ENCODE data around the gene HOXB5. TPM values are rescaled to one million over a fixed set of nuclear protein-coding genes. Genes with fewer than 3 reads are reported as not detected.
A peak's percentile ranks its signal among the peaks of the same experiment; 100 is the strongest.

Gene HOXB5
- polyA plus RNA-seq, 2 donors: 0.09 to 0.10 TPM

DNA sequence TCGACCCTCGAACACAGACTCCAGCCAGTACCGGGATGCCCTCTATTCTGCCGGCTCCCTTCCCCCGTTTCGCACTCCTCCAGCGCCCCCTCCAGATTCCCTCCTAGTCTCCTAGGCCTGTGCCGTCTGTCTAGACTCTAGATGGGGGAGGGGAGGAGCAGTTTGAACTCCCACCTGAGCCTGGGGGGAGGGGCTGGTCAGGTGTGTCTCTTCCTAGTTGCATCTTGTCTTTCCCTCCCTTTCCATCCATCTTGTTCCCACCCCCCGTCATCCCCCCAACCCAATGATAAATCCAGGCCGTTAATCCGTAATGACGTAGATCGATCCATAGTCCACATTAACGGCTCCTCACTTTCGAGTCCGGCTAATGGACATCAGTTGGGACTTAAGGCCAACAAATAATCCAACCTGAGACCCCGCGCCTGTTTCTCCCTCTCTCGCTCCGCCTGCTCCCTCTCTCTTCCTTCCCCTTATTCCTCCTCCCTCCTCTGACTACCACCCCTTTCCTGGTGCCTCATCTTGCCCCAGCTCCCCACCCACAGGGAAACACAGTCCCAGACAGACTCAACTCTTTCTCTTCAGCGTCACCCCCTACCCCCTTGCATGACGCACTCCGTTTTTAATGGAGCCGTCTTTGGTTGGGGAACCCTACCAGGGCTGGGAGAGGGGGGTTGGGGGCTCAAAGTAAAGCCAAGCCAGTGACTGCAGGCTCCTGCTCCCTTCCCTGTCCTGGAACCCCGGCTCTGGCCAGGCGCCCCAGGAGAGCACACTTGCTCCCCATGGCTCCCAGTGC is 3.4 kb upstream of the HOXB5 start:
- H3K4me3 ChIP-seq (ENCODE audit: low read depth in 1 of 2, low read length in 2 of 2): peak overlapping the region; percentile 36 to 42
- H3K27ac ChIP-seq (ENCODE audit: low read depth in 2 of 2, low read length in 1 of 2): no peak overlapping the region
- H3K9me3 ChIP-seq (ENCODE audit: control insufficient read depth in 2 of 2, insufficient read depth in 1 of 2, low read depth in 1 of 2, low read length in 1 of 2): no peaks in the 10 kb centered on the region
- no peaks in the 10 kb centered on the region for H3K36me3 ChIP-seq (ENCODE audit: control insufficient read depth in 2 of 2, insufficient read depth in 2 of 2, low read length in 1 of 2)
- peaks cover 0 to 24% of the 10 kb centered on the region in 2 donors for H3K27me3 ChIP-seq (ENCODE audit: control insufficient read depth in 1 of 2, insufficient read depth in 2 of 2, low read length in 2 of 2)
- H3K4me1 ChIP-seq (ENCODE audit: control insufficient read depth in 2 of 2, insufficient read depth in 2 of 2, low read length in 1 of 2): peaks cover 0 to 14% of the 10 kb centered on the region in 2 donors
- WGBS, 2 donors: 16 to 24% methylated on average over 25 to 26 of the region's 26 CpGs

- peaks cover 0 to 20% of the 10 kb centered on the region in 2 donors for H3K27me3 ChIP-seq (ENCODE audit: control insufficient read depth in 1 of 2, insufficient read depth in 2 of 2, low read length in 2 of 2)
- no peak overlapping the region for H3K27ac ChIP-seq (ENCODE audit: low read depth in 2 of 2, low read length in 1 of 2)
- H3K9me3 ChIP-seq (ENCODE audit: control insufficient read depth in 2 of 2, insufficient read depth in 1 of 2, low read depth in 1 of 2, low read length in 1 of 2): no peaks in the 10 kb centered on the region
- no peaks in the 10 kb centered on the region for H3K36me3 ChIP-seq (ENCODE audit: control insufficient read depth in 2 of 2, insufficient read depth in 2 of 2, low read length in 1 of 2)
- 20 to 30% methylated on average over 53 to 54 of the region's 54 CpGs for WGBS, 2 donors
- H3K4me1 ChIP-seq (ENCODE audit: control insufficient read depth in 2 of 2, insufficient read depth in 2 of 2, low read length in 1 of 2): peaks cover 0 to 14% of the 10 kb centered on the region in 2 donors
- H3K4me3 ChIP-seq (ENCODE audit: low read depth in 1 of 2, low read length in 2 of 2): no peak overlapping the region
Measured at GRCh38 chr17:48596000-48596734, 2.6 kb upstream of the HOXB5 start.

- H3K36me3 ChIP-seq (ENCODE audit: control insufficient read depth in 2 of 2, insufficient read depth in 2 of 2, low read length in 1 of 2): no peaks in the 10 kb centered on the region
- H3K4me3 ChIP-seq (ENCODE audit: low read depth in 1 of 2, low read length in 2 of 2): no peak overlapping the region
- H3K27ac ChIP-seq (ENCODE audit: low read depth in 2 of 2, low read length in 1 of 2): no peak overlapping the region
- WGBS, 2 donors: 51 to 77% methylated on average over 25 of the region's 25 CpGs
- no peaks in the 10 kb centered on the region for H3K9me3 ChIP-seq (ENCODE audit: control insufficient read depth in 2 of 2, insufficient read depth in 1 of 2, low read depth in 1 of 2, low read length in 1 of 2)
- H3K27me3 ChIP-seq (ENCODE audit: control insufficient read depth in 1 of 2, insufficient read depth in 2 of 2, low read length in 2 of 2): peaks cover 0 to 20% of the 10 kb centered on the region in 2 donors
- H3K4me1 ChIP-seq (ENCODE audit: control insufficient read depth in 2 of 2, insufficient read depth in 2 of 2, low read length in 1 of 2): peaks cover 0 to 14% of the 10 kb centered on the region in 2 donors
Measured at GRCh38 chr17:48595278-48595999, 1.9 kb upstream of the HOXB5 start.

DNA sequence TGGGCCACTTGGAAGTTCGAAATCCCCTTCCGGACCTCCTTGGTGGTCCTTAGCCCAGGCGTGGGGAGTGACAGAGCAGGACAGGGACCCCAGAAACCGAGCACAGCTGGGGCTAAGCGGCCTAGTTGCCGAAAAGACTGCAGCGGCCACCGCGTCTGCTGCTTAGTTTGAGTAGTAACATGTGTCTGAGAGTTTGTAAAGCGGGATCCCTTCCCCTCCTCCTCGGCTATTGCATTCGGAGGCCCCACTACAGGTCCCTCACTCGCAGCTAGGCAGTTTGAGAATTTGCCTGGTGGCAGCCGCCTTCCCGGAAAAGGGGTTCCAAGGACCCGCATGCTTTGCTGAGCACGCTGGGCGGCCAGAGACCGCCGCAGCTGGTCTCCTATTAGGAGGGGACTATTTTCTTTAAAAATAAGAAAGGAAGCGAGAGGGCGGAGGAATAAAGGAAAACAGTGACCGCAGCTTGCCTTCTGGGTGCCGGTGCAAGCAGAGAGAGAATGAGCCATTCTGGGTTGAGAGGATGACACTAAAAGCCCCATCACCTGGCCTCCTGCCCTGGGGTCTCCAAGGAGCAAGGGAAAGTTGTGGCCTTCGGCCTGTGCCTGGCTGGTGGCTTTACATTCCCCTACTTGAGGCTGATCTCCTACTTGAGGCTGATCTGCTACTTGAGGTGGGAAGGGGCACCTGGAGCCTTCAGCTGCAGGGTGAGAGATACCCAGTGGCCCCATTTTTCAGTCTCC is 1.1 kb upstream of the HOXB5 start:
- Histone ChIP-seq H3K27me3 (ENCODE audit: control insufficient read depth in 1 of 2, insufficient read depth in 2 of 2, low read length in 2 of 2) (peaks cover 0 to 18% of the 10 kb centered on the region in 2 donors), H3K36me3 (ENCODE audit: control insufficient read depth in 2 of 2, insufficient read depth in 2 of 2, low read length in 1 of 2) (no peaks in the 10 kb centered on the region), H3K4me3 (ENCODE audit: low read depth in 1 of 2, low read length in 2 of 2) (no peak overlapping the region), H3K4me1 (ENCODE audit: control insufficient read depth in 2 of 2, insufficient read depth in 2 of 2, low read length in 1 of 2) (peaks cover 0 to 14% of the 10 kb centered on the region in 2 donors), H3K27ac (ENCODE audit: low read depth in 2 of 2, low read length in 1 of 2) (no peak overlapping the region), H3K9me3 (ENCODE audit: control insufficient read depth in 2 of 2, insufficient read depth in 1 of 2, low read depth in 1 of 2, low read length in 1 of 2) (no peaks in the 10 kb centered on the region)
- 54 to 75% methylated on average over 25 of the region's 25 CpGs for WGBS, 2 donors

- H3K27me3 ChIP-seq (ENCODE audit: control insufficient read depth in 1 of 2, insufficient read depth in 2 of 2, low read length in 2 of 2): peaks cover 0 to 18% of the 10 kb centered on the region in 2 donors
- no peaks in the 10 kb centered on the region for H3K9me3 ChIP-seq (ENCODE audit: control insufficient read depth in 2 of 2, insufficient read depth in 1 of 2, low read depth in 1 of 2, low read length in 1 of 2)
- H3K36me3 ChIP-seq (ENCODE audit: control insufficient read depth in 2 of 2, insufficient read depth in 2 of 2, low read length in 1 of 2): no peaks in the 10 kb centered on the region
- peaks cover 0 to 14% of the 10 kb centered on the region in 2 donors for H3K4me1 ChIP-seq (ENCODE audit: control insufficient read depth in 2 of 2, insufficient read depth in 2 of 2, low read length in 1 of 2)
- WGBS, 2 donors: 14 to 17% methylated on average over 37 of the region's 37 CpGs
- H3K4me3 ChIP-seq (ENCODE audit: low read depth in 1 of 2, low read length in 2 of 2): peak overlapping the region in 1 of 2 donors; percentile 1
- no peak overlapping the region for H3K27ac ChIP-seq (ENCODE audit: low read depth in 2 of 2, low read length in 1 of 2)
Measured at GRCh38 chr17:48593840-48594537, 410 bp upstream of the HOXB5 start.

- Histone ChIP-seq H3K36me3 (ENCODE audit: control insufficient read depth in 2 of 2, insufficient read depth in 2 of 2, low read length in 1 of 2) (no peaks in the 10 kb centered on the region), H3K27me3 (ENCODE audit: control insufficient read depth in 1 of 2, insufficient read depth in 2 of 2, low read length in 2 of 2) (peaks cover 0 to 10% of the 10 kb centered on the region in 2 donors), H3K27ac (ENCODE audit: low read depth in 2 of 2, low read length in 1 of 2) (peak overlapping the region in 1 of 2 donors; percentile 5), H3K9me3 (ENCODE audit: control insufficient read depth in 2 of 2, insufficient read depth in 1 of 2, low read depth in 1 of 2, low read length in 1 of 2) (no peaks in the 10 kb centered on the region), H3K4me3 (ENCODE audit: low read depth in 1 of 2, low read length in 2 of 2) (peak overlapping the region in 1 of 2 donors; percentile 1), H3K4me1 (ENCODE audit: control insufficient read depth in 2 of 2, insufficient read depth in 2 of 2, low read length in 1 of 2) (peaks cover 0 to 10% of the 10 kb centered on the region in 2 donors)
- WGBS, 2 donors: 12 to 14% methylated on average over 14 of the region's 14 CpGs
Measured at GRCh38 chr17:48592577-48592976, 1.0 kb downstream of the HOXB5 start.

- Histone ChIP-seq H3K4me1 (ENCODE audit: control insufficient read depth in 2 of 2, insufficient read depth in 2 of 2, low read length in 1 of 2) (peaks cover 0 to 10% of the 10 kb centered on the region in 2 donors), H3K36me3 (ENCODE audit: control insufficient read depth in 2 of 2, insufficient read depth in 2 of 2, low read length in 1 of 2) (no peaks in the 10 kb centered on the region), H3K4me3 (ENCODE audit: low read depth in 1 of 2, low read length in 2 of 2) (no peak overlapping the region), H3K9me3 (ENCODE audit: control insufficient read depth in 2 of 2, insufficient read depth in 1 of 2, low read depth in 1 of 2, low read length in 1 of 2) (no peaks in the 10 kb centered on the region), H3K27ac (ENCODE audit: low read depth in 2 of 2, low read length in 1 of 2) (no peak overlapping the region), H3K27me3 (ENCODE audit: control insufficient read depth in 1 of 2, insufficient read depth in 2 of 2, low read length in 2 of 2) (peaks cover 0 to 10% of the 10 kb centered on the region in 2 donors)
- 22 to 27% methylated on average over 33 of the region's 33 CpGs for WGBS, 2 donors
Measured at GRCh38 chr17:48592057-48592514, 1.5 kb downstream of the HOXB5 start.

DNA sequence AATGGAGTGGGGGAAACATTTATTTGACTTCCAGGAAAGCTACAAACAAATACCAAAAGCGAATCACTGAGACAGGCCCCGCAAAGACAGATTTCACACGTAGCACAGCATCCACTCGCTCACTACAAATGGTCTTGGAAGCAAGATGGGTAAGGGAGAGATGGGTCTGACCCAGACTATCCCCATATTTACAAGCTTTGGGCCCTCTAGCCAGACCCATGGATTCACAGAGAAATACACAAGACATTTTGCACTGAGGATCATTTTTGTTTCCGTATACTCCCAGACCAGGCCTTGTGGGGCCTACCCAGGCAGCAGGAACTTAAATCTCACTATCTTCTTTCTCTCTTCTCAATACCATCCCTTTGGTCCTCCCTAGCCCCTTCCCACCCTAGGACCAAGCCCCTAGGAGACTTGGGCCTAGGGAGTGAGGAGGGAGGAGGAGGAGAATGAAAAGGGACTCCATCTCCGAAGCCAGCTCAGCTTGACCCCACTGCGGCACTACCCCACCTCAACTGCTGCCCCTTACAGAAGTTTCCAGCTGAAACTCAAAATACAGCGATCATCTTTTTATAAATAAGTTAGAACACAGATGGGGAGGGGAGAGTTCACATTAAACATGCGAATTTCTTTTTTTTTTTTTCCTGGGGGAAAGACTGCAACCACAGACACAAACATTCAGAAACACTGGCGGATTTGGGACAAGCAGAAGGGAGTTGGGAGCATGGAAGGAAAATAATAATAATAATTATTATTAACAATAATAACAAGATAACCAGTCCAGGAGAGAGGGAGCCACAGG is 2.1 kb downstream of the HOXB5 start:
- Histone ChIP-seq H3K36me3 (ENCODE audit: control insufficient read depth in 2 of 2, insufficient read depth in 2 of 2, low read length in 1 of 2) (no peaks in the 10 kb centered on the region), H3K9me3 (ENCODE audit: control insufficient read depth in 2 of 2, insufficient read depth in 1 of 2, low read depth in 1 of 2, low read length in 1 of 2) (no peaks in the 10 kb centered on the region), H3K27ac (ENCODE audit: low read depth in 2 of 2, low read length in 1 of 2) (no peak overlapping the region), H3K27me3 (ENCODE audit: control insufficient read depth in 1 of 2, insufficient read depth in 2 of 2, low read length in 2 of 2) (peaks cover 0 to 10% of the 10 kb centered on the region in 2 donors), H3K4me1 (ENCODE audit: control insufficient read depth in 2 of 2, insufficient read depth in 2 of 2, low read length in 1 of 2) (peaks cover 0 to 10% of the 10 kb centered on the region in 2 donors), H3K4me3 (ENCODE audit: low read depth in 1 of 2, low read length in 2 of 2) (no peak overlapping the region)
- 82 to 93% methylated on average over 10 of the region's 10 CpGs for WGBS, 2 donors
